UCSD-AML1 (cell line): ENCODE measurements around the gene ATF7IP2.
"Not testable (repeated sequence)": the region's sequence is repeated elsewhere in the genome, so short reads cannot be mapped to it uniquely, and the experiment has no call there.

Experiments used
- DNase-seq: peaks from one replicate; lab custom pipeline; 2025; ENCODE audit not compliant: unreplicated experiment; lab: John Stamatoyannopoulos, UW

Gene ATF7IP2

GRCh38 chr16:10371592-10371991, 14.3 kb upstream of the ATF7IP2 start:
- DNase-seq: no peak

DNA sequence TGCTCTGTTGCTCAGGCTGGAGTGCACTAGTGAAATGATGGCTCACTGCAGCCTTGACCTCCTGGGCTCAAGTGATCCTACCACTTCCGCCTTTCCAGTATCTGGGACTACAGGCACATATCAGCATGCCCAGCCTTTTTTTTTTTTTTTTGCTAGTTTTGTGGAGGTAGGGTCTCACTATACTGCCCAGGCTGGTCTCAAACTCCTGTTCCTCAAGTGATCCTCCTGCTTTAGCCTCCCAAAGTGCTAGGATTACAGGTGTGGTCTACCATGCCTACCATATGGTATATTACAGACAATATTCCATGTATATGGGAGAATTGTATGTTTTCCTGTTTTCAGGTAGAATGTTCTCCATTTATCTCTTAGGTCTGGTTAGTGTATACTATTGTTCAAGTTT, 12.3 kb upstream of the ATF7IP2 start:
- DNase-seq: no peak

DNA sequence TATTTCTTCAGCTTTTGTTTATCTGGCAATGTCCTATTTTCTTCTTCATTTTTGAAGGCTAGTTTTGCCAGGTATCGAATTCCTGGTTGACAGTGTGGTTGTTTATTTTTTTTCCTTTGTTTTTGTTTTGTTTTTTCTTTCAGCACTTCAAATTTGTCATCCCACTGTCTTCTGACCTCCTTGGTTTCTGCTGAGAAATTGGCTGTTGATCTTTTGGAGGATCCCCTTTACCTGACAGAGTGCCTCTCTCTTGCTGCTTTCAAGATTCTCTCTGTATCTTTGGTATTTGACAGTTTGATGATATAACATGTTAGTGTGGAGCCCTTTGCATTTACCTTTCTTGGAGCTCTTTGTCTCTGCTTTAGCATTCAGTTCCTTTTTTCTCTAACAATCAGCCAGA, 9.6 kb upstream of the ATF7IP2 start:
- DNase-seq: no peak

DNA sequence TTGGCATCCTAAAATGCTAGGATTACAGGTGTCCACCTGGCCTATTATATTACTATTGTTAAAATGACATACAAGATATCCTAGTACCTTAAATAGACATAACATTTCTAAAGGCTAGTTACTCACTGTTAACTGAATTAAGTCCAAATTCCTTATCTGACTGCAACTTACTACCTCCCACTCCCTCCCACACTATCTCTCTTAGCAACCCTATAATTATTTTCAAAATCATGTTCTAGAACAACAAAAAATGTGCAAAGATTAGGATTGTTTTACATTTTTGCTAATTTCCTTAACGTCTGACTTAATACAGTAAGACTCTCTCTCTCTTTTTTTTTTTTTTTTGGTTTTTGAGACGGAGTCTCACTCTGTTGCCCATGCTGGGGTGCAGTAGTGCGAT, 2.2 kb upstream of the ATF7IP2 start:
- no peak for DNase-seq

GRCh38 chr16:10386517-10387100, 748 bp downstream of the ATF7IP2 start:
- no peak for DNase-seq

GRCh38 chr16:10387188-10387617, 1.3 kb downstream of the ATF7IP2 start:
- DNase-seq: no peak

DNA sequence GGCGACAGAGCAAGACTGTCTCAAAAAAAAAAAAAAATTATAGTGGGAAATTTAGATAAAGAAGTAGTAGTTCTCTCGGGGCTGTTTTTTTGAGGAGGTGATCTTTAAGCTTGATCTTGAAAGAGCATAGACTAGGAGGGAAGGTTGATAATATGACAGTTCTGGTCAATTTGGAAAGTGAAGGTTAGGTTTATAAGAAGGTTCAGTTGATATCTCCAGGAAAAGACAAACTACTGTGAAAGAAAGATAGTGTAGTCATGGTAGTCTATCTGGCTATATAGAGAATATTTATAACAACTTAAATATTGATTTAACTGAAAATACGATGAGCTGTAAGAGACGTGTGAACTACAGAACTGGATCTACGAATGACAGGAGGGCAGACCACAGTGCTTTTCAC, 3.1 kb downstream of the ATF7IP2 start:
- DNase-seq: no peak

- no peak for DNase-seq
Measured at GRCh38 chr16:10390330-10390729, 4.5 kb downstream of the ATF7IP2 start.

DNA sequence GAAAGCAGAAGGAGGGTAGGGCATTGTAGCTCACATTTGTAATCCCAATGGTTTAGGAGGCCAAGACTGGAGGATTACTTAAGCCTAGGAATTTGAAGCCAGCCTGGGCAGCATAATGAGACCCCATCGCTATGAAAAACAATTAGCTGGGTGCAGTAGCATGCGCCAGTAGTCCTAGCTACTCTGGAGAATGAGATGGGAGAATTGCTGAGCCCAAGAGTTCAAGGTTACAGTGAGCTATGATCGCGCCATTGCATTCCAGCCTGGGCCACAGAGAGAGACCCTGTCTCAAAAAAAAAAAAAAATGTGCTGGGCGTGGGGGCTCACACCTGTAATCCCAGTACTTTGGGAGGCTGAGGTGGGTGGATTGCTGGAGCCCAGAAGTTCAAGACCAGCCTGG, 5.0 kb downstream of the ATF7IP2 start:
- DNase-seq: no peak

DNA sequence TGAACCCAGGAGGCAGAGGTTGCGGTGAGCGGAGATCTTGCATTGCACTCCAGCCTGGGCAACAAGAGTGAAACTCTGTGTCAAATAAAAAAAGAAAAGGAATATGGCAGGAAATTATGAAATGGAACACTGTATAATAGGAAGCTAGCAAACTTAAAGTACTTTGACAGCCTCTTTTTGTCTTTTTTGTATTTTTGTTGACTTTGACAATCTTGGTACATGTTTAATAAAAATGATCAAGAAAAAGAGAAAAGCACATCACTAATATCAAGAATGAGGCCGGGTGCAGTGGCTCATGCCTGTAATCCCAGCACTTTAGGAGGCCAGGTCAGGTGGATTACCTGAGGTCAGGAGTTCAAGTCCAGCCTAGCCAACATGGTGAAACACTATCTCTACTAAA, 5.5 kb downstream of the ATF7IP2 start:
- DNase-seq: no peak

- no peak for DNase-seq
Measured at GRCh38 chr16:10402975-10403374, 17.1 kb downstream of the ATF7IP2 start.

GRCh38 chr16:10405386-10405939, 19.6 kb downstream of the ATF7IP2 start:
- no peak for DNase-seq

DNA sequence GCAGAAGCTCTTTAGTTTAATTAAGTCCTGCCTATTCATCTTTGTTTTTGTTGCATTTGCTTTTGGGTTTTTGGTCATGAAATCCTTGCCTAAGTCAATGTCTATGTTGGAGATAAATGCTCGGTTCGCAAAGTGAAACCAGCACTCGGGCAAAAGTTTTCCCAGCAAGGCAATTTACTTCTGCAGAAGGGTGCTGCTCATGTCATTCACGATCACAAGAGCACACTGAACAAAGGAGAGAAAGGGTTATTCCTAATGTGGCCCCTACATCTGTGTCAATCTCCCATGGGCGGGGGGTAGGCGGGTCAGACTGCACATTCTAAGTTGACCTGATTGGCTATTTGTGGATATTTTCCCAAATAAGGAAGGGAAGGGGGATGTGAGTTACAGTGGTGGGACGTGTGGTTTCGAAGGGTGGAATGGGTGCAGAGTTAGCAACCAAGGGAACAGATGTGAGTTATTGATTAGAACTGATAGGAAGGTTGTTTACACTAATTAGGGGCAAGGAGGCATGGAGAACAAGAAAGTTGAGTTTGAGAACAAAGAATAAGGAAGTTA, 23.0 kb downstream of the ATF7IP2 start:
- no peak for DNase-seq

DNA sequence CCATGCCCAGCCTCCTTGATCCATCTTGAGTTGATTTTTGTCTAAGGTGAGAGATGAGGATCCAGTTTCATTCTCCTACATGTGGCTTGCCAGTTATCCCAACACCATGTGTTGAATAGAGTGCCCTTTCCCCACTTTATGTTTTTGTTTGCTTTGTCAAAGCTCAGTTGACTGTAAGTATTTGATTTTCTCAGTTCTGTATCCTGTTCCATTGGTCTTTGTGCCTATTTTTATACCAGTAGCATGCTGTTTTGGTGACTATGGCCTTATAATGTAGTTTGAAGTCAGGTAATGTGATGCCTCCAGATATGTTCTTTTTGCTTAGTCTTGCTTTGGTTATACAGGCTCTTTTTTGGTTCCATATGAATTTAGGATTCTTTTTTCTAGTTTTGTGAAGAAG, 23.9 kb downstream of the ATF7IP2 start:
- not testable (repeated sequence) for DNase-seq

DNA sequence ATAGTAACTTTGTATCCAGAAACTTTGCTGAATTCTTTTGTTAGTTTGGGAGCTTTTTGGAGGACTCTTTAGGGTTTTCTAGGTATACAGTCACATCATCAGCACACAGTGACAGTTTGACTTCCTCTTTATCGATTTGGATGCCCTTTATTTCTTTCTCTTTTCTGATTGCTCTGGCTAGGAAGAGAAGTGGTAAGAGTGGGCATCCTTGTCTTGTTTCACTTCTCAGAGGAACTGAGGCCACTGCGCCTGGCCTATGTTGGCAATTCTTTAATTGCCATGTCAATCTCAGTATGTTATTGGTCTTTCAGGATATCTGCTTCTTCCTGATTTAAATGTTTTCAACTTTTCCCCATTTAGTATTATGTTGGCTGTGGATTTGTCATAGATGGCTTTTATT, 24.6 kb downstream of the ATF7IP2 start:
- DNase-seq: no peak

DNA sequence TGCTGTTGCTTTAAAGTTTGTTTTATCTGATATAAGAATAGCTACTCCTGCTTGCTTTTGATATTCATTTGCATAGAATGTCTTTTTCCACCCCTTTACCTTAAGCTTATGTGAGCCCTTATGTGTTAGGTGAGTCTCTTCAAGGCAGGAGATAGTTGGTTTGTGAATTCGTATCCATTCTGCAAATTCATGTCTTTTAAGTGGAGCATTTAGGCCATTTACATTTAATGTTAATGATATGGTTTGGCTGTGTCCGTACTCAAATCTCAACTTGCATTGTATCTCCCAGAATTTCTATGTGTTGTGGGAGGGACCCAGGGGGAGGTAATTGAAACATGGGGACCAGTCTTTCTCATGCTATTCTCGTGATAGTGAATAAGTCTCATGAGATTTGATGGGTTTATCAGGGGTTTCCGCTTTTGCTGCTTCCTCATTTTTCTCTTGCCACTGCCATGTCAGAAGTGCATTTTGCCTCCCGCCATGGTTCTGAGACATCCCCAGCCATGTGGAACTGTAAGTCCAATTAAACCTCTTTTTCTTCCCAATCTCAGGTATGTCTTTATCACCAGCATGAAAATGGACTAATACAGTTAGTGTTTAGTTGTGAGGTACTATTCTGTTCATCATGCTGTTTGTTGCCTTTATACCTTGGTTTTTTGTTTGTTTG, 27.2 kb downstream of the ATF7IP2 start:
- DNase-seq: no peak

GRCh38 chr16:10418204-10418603, 32.3 kb downstream of the ATF7IP2 start:
- DNase-seq: not testable (repeated sequence)

DNA sequence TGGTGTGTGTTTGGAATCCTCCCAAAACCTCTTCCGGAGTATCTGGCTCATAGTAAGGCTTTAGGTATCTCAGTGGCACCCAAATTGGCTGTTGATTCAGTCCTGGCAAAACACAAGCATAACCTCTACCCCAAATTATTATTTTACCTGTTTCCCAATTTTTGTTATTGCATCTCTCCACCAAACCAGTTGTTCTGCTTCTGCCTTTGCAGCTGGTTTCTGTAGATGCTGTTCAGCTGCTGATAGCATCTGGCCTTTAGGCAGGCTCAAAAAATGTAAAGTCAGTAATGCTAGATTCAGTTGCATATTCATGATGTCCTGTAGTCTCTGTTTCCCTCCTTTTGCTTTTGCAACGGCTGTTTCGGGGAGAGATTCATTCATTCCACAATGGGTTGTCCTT, 33.8 kb downstream of the ATF7IP2 start:
- no peak for DNase-seq

- no peak for DNase-seq
Measured at GRCh38 chr16:10421596-10421995, 35.7 kb downstream of the ATF7IP2 start.

GRCh38 chr16:10428433-10429168, 42.7 kb downstream of the ATF7IP2 start:
- DNase-seq: no peak

DNA sequence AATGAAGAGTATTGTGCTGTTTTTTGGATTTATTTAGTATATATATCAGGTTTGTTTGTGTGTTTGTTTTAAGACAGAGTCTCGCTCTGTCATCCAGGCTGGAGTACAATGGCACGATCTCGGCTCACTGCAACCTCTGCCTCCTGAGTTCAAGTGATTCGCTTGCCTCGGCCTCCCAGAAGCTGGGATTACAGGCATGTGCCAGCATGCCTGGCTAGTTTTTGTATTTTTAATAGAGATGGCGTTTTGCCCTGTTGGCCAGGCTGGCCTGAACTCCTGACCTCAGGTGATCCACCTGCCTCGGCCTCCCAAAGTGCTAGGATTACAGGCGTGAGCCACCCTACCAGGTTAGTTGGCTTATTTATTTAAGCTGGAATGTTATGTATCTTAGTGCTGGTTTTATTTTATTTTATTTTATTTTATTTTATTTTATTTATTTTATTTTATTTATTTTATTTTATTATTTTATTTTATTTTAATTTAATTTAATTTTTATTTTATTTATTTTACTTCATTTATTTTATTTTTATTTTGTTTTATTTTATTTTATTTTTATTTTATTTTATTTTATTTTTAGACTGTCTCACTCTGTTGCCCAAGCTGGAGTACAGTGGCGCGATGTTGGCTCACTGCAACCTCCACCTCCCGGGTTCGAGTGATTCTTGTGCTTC, 43.6 kb downstream of the ATF7IP2 start:
- DNase-seq: not testable (repeated sequence)
